ENCODE results near the gene CEACAM1.
"Not testable (repeated sequence)": the region's sequence is repeated elsewhere in the genome, so short reads cannot be mapped to it uniquely, and the experiment has no call there.

CEACAM1 gene

GRCh38 chr19:42528354-42529247 is at the start of gene CEACAM1:
TSS of gene CEACAM1 (minus strand) at chr19:42528481. CDS start at chr19:42528374, 107 bp downstream.
- no peak for DNase-seq

- no peak for DNase-seq
Observed at GRCh38 chr19:42577016-42577415, 48.7 kb upstream of the CEACAM1 start.

- DNase-seq, result no peak
Observed at GRCh38 chr19:42576241-42576640, 48.0 kb upstream of the CEACAM1 start.

- DNase-seq, result no peak
Observed at GRCh38 chr19:42573642-42574041, 45.4 kb upstream of the CEACAM1 start.

- DNase-seq, result no peak
Observed at GRCh38 chr19:42571116-42571515, 42.8 kb upstream of the CEACAM1 start.

- DNase-seq, result no peak
Observed at GRCh38 chr19:42569193-42569592, 40.9 kb upstream of the CEACAM1 start.

GRCh38 chr19:42568006-42568405 is 39.7 kb upstream of the CEACAM1 start:
- DNase-seq, result no peak

GRCh38 chr19:42567567-42567966 is 39.3 kb upstream of the CEACAM1 start:
- DNase-seq, result no peak

GRCh38 chr19:42563352-42564210 is 35.3 kb upstream of the CEACAM1 start:
- peak; percentile 43 for DNase-seq

- no peak for DNase-seq
Observed at GRCh38 chr19:42561512-42561911, 33.2 kb upstream of the CEACAM1 start.

GRCh38 chr19:42560731-42561130 is 32.5 kb upstream of the CEACAM1 start:
- DNase-seq, result no peak

- no peak for DNase-seq
Observed at GRCh38 chr19:42558450-42559150, 30.3 kb upstream of the CEACAM1 start.

- not testable (repeated sequence) for DNase-seq
Observed at GRCh38 chr19:42557386-42557871, 29.1 kb upstream of the CEACAM1 start.

- no peak for DNase-seq
Observed at GRCh38 chr19:42555801-42556200, 27.5 kb upstream of the CEACAM1 start.

GRCh38 chr19:42555317-42555716 is 27.0 kb upstream of the CEACAM1 start:
- no peak for DNase-seq

- DNase-seq, result no peak
Observed at GRCh38 chr19:42554046-42554575, 25.8 kb upstream of the CEACAM1 start.

- DNase-seq, result no peak
Observed at GRCh38 chr19:42553292-42554045, 25.2 kb upstream of the CEACAM1 start.

- no peak for DNase-seq
Observed at GRCh38 chr19:42552086-42553065, 24.1 kb upstream of the CEACAM1 start.

GRCh38 chr19:42550521-42550920 is 22.2 kb upstream of the CEACAM1 start:
- not testable (repeated sequence) for DNase-seq

GRCh38 chr19:42549067-42549466 is 20.8 kb upstream of the CEACAM1 start:
- not testable (repeated sequence) for DNase-seq

GRCh38 chr19:42548552-42548951 is 20.3 kb upstream of the CEACAM1 start:
- DNase-seq, result no peak

Measured in hematopoietic multipotent progenitor cell treated with erythropoietin and hydrocortisone succinate and interleukin-3 and kit ligand, for 8 days (in vitro differentiated cells).